Endothelial cell of umbilical vein (primary cell): ENCODE measurements around the gene HMGXB3. TPM values are rescaled to one million over a fixed set of nuclear protein-coding genes. Genes with fewer than 3 reads are reported as not detected.

ENCODE experiments used
- BruUV-seq: library from RNA; stranded (reverse); fragments of 400-500 nt; replicated peaks from 2 replicates; lab custom pipeline; 2021; lab: Mats Ljungman, UMichigan
- CTCF ChIA-PET: fragments of 300-600, 350-600 bp; sonication (Branson Sonifier 250); formaldehyde crosslinking; loops from one replicate; lab custom pipeline; 2021; ENCODE audit warnings: antibody characterized with exemption, inconsistent platforms; lab: Charles Lee
- POLR2A ChIA-PET: fragments of 300-600, 350-600 bp; sonication (Branson Sonifier 250); formaldehyde crosslinking; loops from one replicate; lab custom pipeline; 2021; ENCODE audit warnings: antibody characterized with exemption, inconsistent platforms; lab: Charles Lee
- DNase-seq: peaks from one replicate; pipeline ENCODE4 v3.0.0-alpha.2; 2011; ENCODE audit warnings: low read depth, low spot score
- FAIRE-seq: peaks from 2 replicates; lab custom pipeline; 2011; peaks lifted over from hg19 to GRCh38; lab: Jason Lieb, UNC
- H2AFZ ChIP-seq: 2 replicates; pipeline ENCODE4 v1.6.0; 2012; ENCODE audit warnings: low read depth, low read length, control low read depth, inconsistent platforms
- H3K27ac ChIP-seq: 2 replicates; pipeline ENCODE4 v1.5.1; 2011; ENCODE audit warnings: low read depth, mild to moderate bottlenecking, control low read depth, low read length, moderate library complexity; ENCODE audit not compliant: insufficient read depth
- H3K27me3 ChIP-seq, 2 experiments: 2 replicates each; pipeline versions ENCODE4 v1.6.0 to v1.6.1; 2011; ENCODE audit warnings: low read length in 2 of 2, mixed read lengths in 1 of 2; ENCODE audit not compliant: control insufficient read depth in 2 of 2, insufficient read depth in 2 of 2
- H3K36me3 ChIP-seq, 2 experiments: 2 replicates in 1 of 2; 3 replicates in 1 of 2; pipeline ENCODE4 v1.5.1; 2011; ENCODE audit warnings: low read length in 2 of 2, mild to moderate bottlenecking in 1 of 2, moderate library complexity in 1 of 2; ENCODE audit not compliant: control insufficient read depth in 2 of 2, insufficient read depth in 2 of 2; ENCODE audit errors: extremely low read depth in 1 of 2
- H3K4me1 ChIP-seq: 3 replicates; pipeline ENCODE4 v1.5.1; 2011; ENCODE audit warnings: mild to moderate bottlenecking, low read length; ENCODE audit not compliant: control insufficient read depth, insufficient read depth; ENCODE audit errors: extremely low read depth
- H3K4me2 ChIP-seq: 2 replicates; pipeline ENCODE4 v1.6.1; 2011; ENCODE audit warnings: low read length, control low read depth, mixed read lengths; ENCODE audit not compliant: insufficient read depth
- H3K4me3 ChIP-seq, 3 experiments: fragments of 200-600 bp in 1 of 3; sonication (generic), shearing (Covaris generic) in 1 of 3; replicated peaks in 1 of 3; 2 replicates each; pipeline ENCODE4 v1.5.1; 2011 to 2016; ENCODE audit warnings: control low read depth in 3 of 3, low read length in 3 of 3, mild to moderate bottlenecking in 2 of 3, inconsistent platforms in 1 of 3, low read depth in 1 of 3, moderate library complexity in 1 of 3; ENCODE audit not compliant: insufficient read depth in 1 of 3
- H3K79me2 ChIP-seq: 2 replicates; pipeline ENCODE4 v1.6.0; 2012; ENCODE audit warnings: low read length, inconsistent platforms; ENCODE audit not compliant: control insufficient read depth, insufficient read depth
- H3K9ac ChIP-seq: replicated peaks from 2 replicates; pipeline ENCODE3; 2011; ENCODE audit warnings: low read length, control low read depth; ENCODE audit not compliant: insufficient read depth; ENCODE audit errors: extremely low read depth
- H3K9me1 ChIP-seq: replicated peaks from 3 replicates; pipeline ENCODE4 v1.6.0; 2011; ENCODE audit warnings: mild to moderate bottlenecking, low read length; ENCODE audit not compliant: control insufficient read depth, insufficient read depth; ENCODE audit errors: extremely low read depth
- H3K9me3 ChIP-seq: replicated peaks from 2 replicates; pipeline ENCODE4 v1.5.1; 2012; ENCODE audit warnings: low read length, inconsistent platforms; ENCODE audit not compliant: control insufficient read depth, insufficient read depth
- H4K20me1 ChIP-seq: replicated peaks from 2 replicates; pipeline ENCODE3; 2011; ENCODE audit warnings: mild to moderate bottlenecking, low read length; ENCODE audit not compliant: control insufficient read depth, insufficient read depth; ENCODE audit errors: extremely low read depth
- EZH2 ChIP-seq: IDR thresholded peaks from 2 replicates; pipeline ENCODE4 v1.6.1; 2012; ENCODE audit warnings: borderline replicate concordance, low read depth, mild to moderate bottlenecking, moderate library complexity, low read length, inconsistent platforms; ENCODE audit not compliant: severe bottlenecking
- GATA2 ChIP-seq: IDR thresholded peaks from 2 replicates; pipeline ENCODE4 v1.7.0; 2011; ENCODE audit warnings: low read depth, mild to moderate bottlenecking, moderate library complexity, mixed read lengths, low read length; ENCODE audit not compliant: insufficient read length, insufficient read depth
- MAX ChIP-seq: IDR thresholded peaks from 2 replicates; pipeline ENCODE4 v1.6.1; 2011; ENCODE audit not compliant: insufficient read depth, insufficient read length
- MYC ChIP-seq: IDR thresholded peaks from one replicate; pipeline ENCODE4 v1.6.1; 2011; ENCODE audit warnings: mild to moderate bottlenecking, low read depth, low read length
- POLR2AphosphoS5 ChIP-seq: IDR thresholded peaks from 2 replicates; pipeline ENCODE4 v1.6.1; 2012; ENCODE audit warnings: low read depth, mild to moderate bottlenecking, control low read depth, low read length, moderate library complexity; ENCODE audit not compliant: insufficient read depth
- dilution Hi-C: fragments of 300-500 bp; cut with MboI; formaldehyde crosslinking; loops from one replicate; pipeline ENCODE4 v1.15.0; 2019; ENCODE audit warnings: low sequenced_read_pairs; ENCODE audit not compliant: extremely low pct_ligation_motif_present
- intact Hi-C: fragments of 100-400 bp; cut with micrococcal nuclease; formaldehyde crosslinking; loops from one replicate; pipeline ENCODE4 v1.10.0; 2022
- polyA plus RNA-seq, 4 experiments: library from polyadenylated mRNA; depleted of rRNA in 3 of 4; stranded (reverse) in 3 of 4; unstranded in 1 of 4; fragments of >200 nt; gene quantifications; 2 replicates each; pipeline versions ENCODE4 v1.2.1 to v1.2.3, GENCODE V29; 2011 to 2012; ENCODE audit warnings: missing spikeins in 1 of 4
- total RNA-seq: library from RNA; stranded (reverse); gene quantifications from 2 replicates; pipeline ENCODE4 v1.2.3, GENCODE V29; 2021
- TF ChIP-seq, protein P1 (sequence below), 2 donors: IDR thresholded peaks; 1 replicate in 1 of 2; 2 replicates in 1 of 2; pipeline ENCODE4 v1.5.1; 2011; ENCODE audit warnings: low read length in 2 of 2, mild to moderate bottlenecking in 2 of 2, moderate library complexity in 2 of 2, control low read depth in 1 of 2, inconsistent platforms in 1 of 2, low read depth in 1 of 2; ENCODE audit not compliant: insufficient read depth in 1 of 2; ENCODE audit errors: extremely low read depth in 1 of 2

Gene HMGXB3
- total and polyA plus RNA-seq, 2 donors (not counting 3 experiments of a cell fraction or from before 2014, with no cell fraction given), result 34.8 to 52.6 TPM

- Histone ChIP-seq H3K79me2 (no peaks in the 10 kb centered on the region), H3K27me3 (peaks cover 4 to 26% of the 10 kb centered on the region in 2 experiments), H3K27ac (no peak overlapping the region), H4K20me1 (no peaks in the 10 kb centered on the region), H2AFZ (no peak overlapping the region), H3K4me1 (no peaks in the 10 kb centered on the region), H3K9me1 (no peaks in the 10 kb centered on the region), H3K4me2 (no peak overlapping the region), H3K9me3 (no peaks in the 10 kb centered on the region), H3K9ac (no peak overlapping the region), H3K4me3 (no peak overlapping the region), H3K36me3 (no peaks in the 10 kb centered on the region)
- POLR2A ChIA-PET, result no interaction called here
- dilution Hi-C loops, result no loop called here
- no peak for FAIRE-seq
- TF ChIP-seq, protein P1, sequence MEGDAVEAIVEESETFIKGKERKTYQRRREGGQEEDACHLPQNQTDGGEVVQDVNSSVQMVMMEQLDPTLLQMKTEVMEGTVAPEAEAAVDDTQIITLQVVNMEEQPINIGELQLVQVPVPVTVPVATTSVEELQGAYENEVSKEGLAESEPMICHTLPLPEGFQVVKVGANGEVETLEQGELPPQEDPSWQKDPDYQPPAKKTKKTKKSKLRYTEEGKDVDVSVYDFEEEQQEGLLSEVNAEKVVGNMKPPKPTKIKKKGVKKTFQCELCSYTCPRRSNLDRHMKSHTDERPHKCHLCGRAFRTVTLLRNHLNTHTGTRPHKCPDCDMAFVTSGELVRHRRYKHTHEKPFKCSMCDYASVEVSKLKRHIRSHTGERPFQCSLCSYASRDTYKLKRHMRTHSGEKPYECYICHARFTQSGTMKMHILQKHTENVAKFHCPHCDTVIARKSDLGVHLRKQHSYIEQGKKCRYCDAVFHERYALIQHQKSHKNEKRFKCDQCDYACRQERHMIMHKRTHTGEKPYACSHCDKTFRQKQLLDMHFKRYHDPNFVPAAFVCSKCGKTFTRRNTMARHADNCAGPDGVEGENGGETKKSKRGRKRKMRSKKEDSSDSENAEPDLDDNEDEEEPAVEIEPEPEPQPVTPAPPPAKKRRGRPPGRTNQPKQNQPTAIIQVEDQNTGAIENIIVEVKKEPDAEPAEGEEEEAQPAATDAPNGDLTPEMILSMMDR (IDR thresholded peaks at IDR 0.05; ENCODE audit: extremely low read depth in 1 of 2, insufficient read depth in 1 of 2, low read depth in 1 of 2, low read length in 2 of 2), result no peak
- TF ChIP-seq MYC (no peak), MAX (no peak), EZH2 (no peak), GATA2 (no peak), POLR2AphosphoS5 (no peak)
- CTCF ChIA-PET, result no interaction called here
- intact Hi-C loops, result no loop called here
- no peak for DNase-seq
- BruUV-seq, result no TSS peak
Measured at GRCh38 chr5:150097152-150097551, 96.6 kb downstream of the HMGXB3 start.
